ENCODE measurements around the gene LLGL2. TPM values are rescaled to one million over a fixed set of nuclear protein-coding genes. Genes with fewer than 3 reads are reported as not detected.

LLGL2 gene
- total RNA-seq, 1 donor from 2014 or later: 90.6 TPM

GRCh38 chr17:75511610-75512575 lies 13.6 kb upstream of the LLGL2 start:
- H3K27ac Mint-ChIP-seq: peak overlapping the region; percentile 21
- H3K4me1 Mint-ChIP-seq (ENCODE audit: unreplicated experiment): peaks cover 17% of the 10 kb centered on the region
- peak overlapping the region; percentile 39 for H3K4me3 Mint-ChIP-seq

GRCh38 chr17:75512926-75513640 lies 12.4 kb upstream of the LLGL2 start:
- Mint-ChIP-seq H3K4me1 (ENCODE audit: unreplicated experiment) (peaks cover 28% of the 10 kb centered on the region), H3K9me3 (no peaks in the 10 kb centered on the region), H3K27ac (no peak overlapping the region), H3K36me3 (no peaks in the 10 kb centered on the region), H3K27me3 (no peaks in the 10 kb centered on the region), H3K4me3 (peak overlapping the region; percentile 86)
- TF ChIP-seq CTCF (conservative IDR thresholded peaks at IDR 0.05): no peak
- no peak for DNase-seq (ENCODE audit: extremely low spot score, unreplicated experiment)

More at GRCh38 chr17:75511610-75512575, 13.6 kb upstream of the LLGL2 start:
- TF ChIP-seq CTCF (conservative IDR thresholded peaks at IDR 0.05): no peak
- DNase-seq (ENCODE audit: extremely low spot score, unreplicated experiment): no peak
- Mint-ChIP-seq H3K9me3 (no peaks in the 10 kb centered on the region), H3K27me3 (no peaks in the 10 kb centered on the region), H3K36me3 (no peaks in the 10 kb centered on the region)

GRCh38 chr17:75513641-75514000 lies 11.9 kb upstream of the LLGL2 start:
- no peak overlapping the region for H3K27ac Mint-ChIP-seq
- H3K9me3 Mint-ChIP-seq: no peaks in the 10 kb centered on the region
- no peaks in the 10 kb centered on the region for H3K27me3 Mint-ChIP-seq
- no peak for DNase-seq (ENCODE audit: extremely low spot score, unreplicated experiment)
- peaks cover 3% of the 10 kb centered on the region for H3K36me3 Mint-ChIP-seq
- H3K4me1 Mint-ChIP-seq (ENCODE audit: unreplicated experiment): peaks cover 32% of the 10 kb centered on the region
- no peak for TF ChIP-seq CTCF (conservative IDR thresholded peaks at IDR 0.05)
- peak overlapping the region; percentile 86 for H3K4me3 Mint-ChIP-seq

- TF ChIP-seq CTCF (conservative IDR thresholded peaks at IDR 0.05): no peak
- Mint-ChIP-seq H3K4me1 (ENCODE audit: unreplicated experiment) (peaks cover 27% of the 10 kb centered on the region), H3K27me3 (no peaks in the 10 kb centered on the region), H3K9me3 (no peaks in the 10 kb centered on the region), H3K27ac (no peak overlapping the region), H3K4me3 (peak overlapping the region; percentile 86), H3K36me3 (peaks cover 4% of the 10 kb centered on the region)
- DNase-seq (ENCODE audit: extremely low spot score, unreplicated experiment): no peak
These were observed 11.1 kb upstream of the LLGL2 start for GRCh38 chr17:75514299-75514918.

- Mint-ChIP-seq H3K4me3 (peak overlapping the region; percentile 86), H3K9me3 (no peaks in the 10 kb centered on the region), H3K4me1 (ENCODE audit: unreplicated experiment) (peaks cover 23% of the 10 kb centered on the region), H3K27ac (no peak overlapping the region), H3K27me3 (no peaks in the 10 kb centered on the region), H3K36me3 (peaks cover 4% of the 10 kb centered on the region)
- no peak for TF ChIP-seq CTCF (conservative IDR thresholded peaks at IDR 0.05)
- DNase-seq (ENCODE audit: extremely low spot score, unreplicated experiment): no peak
These were observed 10.5 kb upstream of the LLGL2 start for GRCh38 chr17:75514919-75515495.

All from type B pancreatic cell (in vitro differentiated cells).